OCI-LY7 (cell line): Measurements from ENCODE around the gene FGD2.
A peak's percentile ranks its signal among the peaks of the same experiment; 100 is the strongest.

ENCODE experiments used
- CTCF ChIP-seq: fragments of 200-600 bp; sonication (generic); conservative IDR thresholded peaks from 2 replicates; pipeline ENCODE4 v1.5.1; 2014; ENCODE audit warnings: mild to moderate bottlenecking, antibody characterized with exemption, low read length, moderate library complexity, mixed read lengths
- EZH2phosphoT487 ChIP-seq: fragments of 200-600 bp; sonication (generic); IDR thresholded peaks from 2 replicates; pipeline ENCODE4 v1.6.1; 2018; ENCODE audit warnings: low read depth, borderline replicate concordance, mild to moderate bottlenecking, mixed run types, antibody characterized with exemption, low read length, moderate library complexity, mixed read lengths

DNA sequence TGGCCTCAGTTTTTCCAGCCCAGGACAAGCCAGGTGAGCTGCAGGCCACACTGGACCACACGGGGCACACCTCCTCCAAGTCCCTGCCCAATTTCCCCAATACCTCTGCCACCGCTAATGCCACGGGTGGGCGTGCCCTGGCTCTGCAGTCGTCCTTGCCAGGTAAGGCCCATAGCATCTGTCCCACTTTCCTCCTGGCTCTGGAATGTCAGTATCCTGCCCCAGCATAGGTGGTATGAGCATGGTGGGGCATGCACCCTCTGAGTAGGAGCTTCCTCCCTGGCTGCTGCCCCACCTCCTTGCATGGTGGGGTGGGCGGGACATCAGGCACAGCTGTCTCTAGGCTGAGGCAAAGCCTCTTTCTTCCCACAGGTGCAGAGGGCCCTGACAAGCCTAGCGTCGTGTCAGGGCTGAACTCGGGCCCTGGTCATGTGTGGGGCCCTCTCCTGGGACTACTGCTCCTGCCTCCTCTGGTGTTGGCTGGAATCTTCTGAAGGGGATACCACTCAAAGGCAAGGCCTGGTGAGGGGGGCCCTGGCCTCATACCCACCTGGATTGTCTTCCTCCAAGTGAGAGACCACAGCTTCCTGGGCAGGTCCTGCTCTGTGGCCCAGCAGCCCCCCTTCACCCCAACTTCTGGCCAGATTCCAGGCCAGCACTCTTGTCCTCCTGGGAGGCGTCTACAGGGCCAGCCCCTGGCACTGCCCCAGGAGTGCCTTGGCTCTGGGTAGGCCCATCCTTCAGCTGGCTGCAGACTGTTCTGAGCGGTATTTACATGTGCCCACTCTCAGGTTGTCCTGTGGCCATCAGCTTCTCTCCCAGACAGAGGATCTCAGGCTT, 41.8 kb upstream of the FGD2 start:
- TF ChIP-seq CTCF (0 out of 2 replicates have a peak, but pooled peaks have one; percentile 1), EZH2phosphoT487 (no peak)
